Stimulated activated CD8-positive, alpha-beta memory T cell treated with anti-CD3 and anti-CD28 coated beads, Interleukin-15, amount 100 ng/mL, for 48 hours (primary cell): ENCODE measurements around the gene PLCH1.

Experiments
- DNase-seq, 2 donors: peaks; one replicate each; pipeline ENCODE4 v3.0.0-alpha.2; 2020; ENCODE audit warnings: low read depth in 2 of 2

PLCH1 gene

GRCh38 chr3:155744626-155745324 is at the start of gene PLCH1:
Gene PLCH1, minus strand, starts transcription at chr3:155745071. Its CDS starts 40,847 bp downstream, at chr3:155704224.
- DNase-seq, result peak in 1 of 2 donors; percentile 8

GRCh38 chr3:155792532-155792931 is 47.7 kb upstream of the PLCH1 start:
- DNase-seq, result no peak

- DNase-seq, result no peak
Observed at GRCh38 chr3:155791190-155791589, 46.3 kb upstream of the PLCH1 start.

- DNase-seq, result no peak
Observed at GRCh38 chr3:155790272-155790925, 45.5 kb upstream of the PLCH1 start.

- no peak for DNase-seq
Observed at GRCh38 chr3:155785662-155786295, 40.9 kb upstream of the PLCH1 start.

GRCh38 chr3:155782390-155782953 is 37.6 kb upstream of the PLCH1 start:
- DNase-seq, result no peak

GRCh38 chr3:155780291-155780690 is 35.4 kb upstream of the PLCH1 start:
- DNase-seq, result no peak

GRCh38 chr3:155778462-155778861 is 33.6 kb upstream of the PLCH1 start:
- no peak for DNase-seq

- no peak for DNase-seq
Observed at GRCh38 chr3:155772801-155773200, 27.9 kb upstream of the PLCH1 start.

- DNase-seq, result no peak
Observed at GRCh38 chr3:155771126-155771525, 26.3 kb upstream of the PLCH1 start.

- no peak for DNase-seq
Observed at GRCh38 chr3:155766206-155766605, 21.3 kb upstream of the PLCH1 start.

GRCh38 chr3:155763870-155764463 is 19.1 kb upstream of the PLCH1 start:
- no peak for DNase-seq

GRCh38 chr3:155760653-155761052 is 15.8 kb upstream of the PLCH1 start:
- DNase-seq, result no peak

- DNase-seq, result no peak
Observed at GRCh38 chr3:155757577-155757976, 12.7 kb upstream of the PLCH1 start.

- DNase-seq, result no peak
Observed at GRCh38 chr3:155753038-155753639, 8.3 kb upstream of the PLCH1 start.

GRCh38 chr3:155748611-155749365 is 3.9 kb upstream of the PLCH1 start:
- DNase-seq, result no peak

GRCh38 chr3:155747946-155748290 is 3.0 kb upstream of the PLCH1 start:
- DNase-seq, result no peak

GRCh38 chr3:155747286-155747945 is 2.5 kb upstream of the PLCH1 start:
- DNase-seq, result no peak

- no peak for DNase-seq
Observed at GRCh38 chr3:155746703-155747102, 1.8 kb upstream of the PLCH1 start.

GRCh38 chr3:155745795-155746550 is 1.1 kb upstream of the PLCH1 start:
- DNase-seq, result no peak
